Ascending aorta (tissue), 2 donors: Measurements from ENCODE around the gene ATP6V1G1. TPM values are rescaled to one million over a fixed set of nuclear protein-coding genes. Genes with fewer than 3 reads are reported as not detected.

Experiments
- DNase-seq, 2 donors: peaks; one replicate each; pipeline ENCODE4 v3.0.0-alpha.2; 2019; ENCODE audit warnings: low spot score in 2 of 2
- H3K27ac ChIP-seq, 2 donors: fragments of 200-600 bp; sonication (generic); one replicate each; pipeline ENCODE4 v1.5.1; 2016 to 2017; ENCODE audit warnings: mild to moderate bottlenecking in 1 of 2
- H3K27me3 ChIP-seq: fragments of 200-600 bp; sonication (generic); one replicate; pipeline ENCODE4 v1.5.1; 2017
- H3K36me3 ChIP-seq, 2 donors: fragments of 200-600 bp; sonication (generic); one replicate each; pipeline ENCODE4 v1.5.1; 2016
- H3K4me1 ChIP-seq, 2 donors: fragments of 200-600 bp; sonication (generic); one replicate each; pipeline ENCODE4 v1.5.1; 2016 to 2017; ENCODE audit warnings: mild to moderate bottlenecking in 1 of 2
- H3K4me3 ChIP-seq, 2 donors: fragments of 200-600 bp; sonication (generic); one replicate each; pipeline ENCODE4 v1.5.1; 2016 to 2017; ENCODE audit warnings: mild to moderate bottlenecking in 1 of 2
- H3K9me3 ChIP-seq, 2 donors: fragments of 200-600 bp; sonication (generic); one replicate each; pipeline ENCODE4 v1.5.1; 2016
- CTCF ChIP-seq, 3 experiments: fragments of 200-600 bp in 2 of 3; fragments of 450-650 bp in 1 of 3; sonication (generic) in 2 of 3; IDR thresholded peaks; one replicate each; pipeline ENCODE4 v1.5.1; 2016 to 2019; ENCODE audit warnings: antibody characterized with exemption in 3 of 3, mild to moderate bottlenecking in 1 of 3, moderate library complexity in 1 of 3
- intact Hi-C: fragments of 100-400 bp; cut with DNase I; formaldehyde crosslinking; loops from one replicate; pipeline ENCODE4 v1.15.1; 2023
- total RNA-seq: library from RNA; depleted of rRNA; stranded (reverse); fragments of >200 nt; gene quantifications from one replicate; pipeline ENCODE4 v1.1.0, GENCODE V29; 2016

Gene ATP6V1G1
- total RNA-seq, 1 donor from 2014 or later: 135 TPM

- no peaks in the 10 kb centered on the region for H3K9me3 ChIP-seq
- TF ChIP-seq CTCF (IDR thresholded peaks at IDR 0.05): no peak
- no peak for DNase-seq
- H3K4me1 ChIP-seq: no peaks in the 10 kb centered on the region
- H3K36me3 ChIP-seq: no peaks in the 10 kb centered on the region
- H3K27ac ChIP-seq: no peak overlapping the region
- intact Hi-C loops: no loop called here
- H3K4me3 ChIP-seq: no peak overlapping the region
- H3K27me3 ChIP-seq: no peaks in the 10 kb centered on the region
Observed at GRCh38 chr9:114549697-114550330, 37.8 kb upstream of the ATP6V1G1 start.

- H3K36me3 ChIP-seq: no peaks in the 10 kb centered on the region
Observed at GRCh38 chr9:114551750-114552685, 35.6 kb upstream of the ATP6V1G1 start.

GRCh38 chr9:114552706-114553105 is 34.9 kb upstream of the ATP6V1G1 start:
- Histone ChIP-seq H3K27ac (no peak overlapping the region), H3K4me3 (no peak overlapping the region), H3K27me3 (no peaks in the 10 kb centered on the region), H3K4me1 (no peaks in the 10 kb centered on the region), H3K36me3 (no peaks in the 10 kb centered on the region), H3K9me3 (no peaks in the 10 kb centered on the region)
- no peak for DNase-seq
- intact Hi-C loops: no loop called here
- no peak for TF ChIP-seq CTCF (IDR thresholded peaks at IDR 0.05)

More at GRCh38 chr9:114551750-114552685, 35.6 kb upstream of the ATP6V1G1 start:
- no peaks in the 10 kb centered on the region for H3K4me1 ChIP-seq
- DNase-seq: peak; percentile 44 to 74
- no peaks in the 10 kb centered on the region for H3K9me3 ChIP-seq
- H3K27me3 ChIP-seq: no peaks in the 10 kb centered on the region
- H3K4me3 ChIP-seq: no peak overlapping the region
- intact Hi-C loops: no loop called here
- no peak overlapping the region for H3K27ac ChIP-seq
- no peak for TF ChIP-seq CTCF (IDR thresholded peaks at IDR 0.05)

GRCh38 chr9:114553202-114553601 is 34.4 kb upstream of the ATP6V1G1 start:
- intact Hi-C loops: no loop called here
- Histone ChIP-seq H3K9me3 (no peaks in the 10 kb centered on the region), H3K27ac (no peak overlapping the region), H3K27me3 (no peaks in the 10 kb centered on the region), H3K4me1 (no peaks in the 10 kb centered on the region), H3K4me3 (no peak overlapping the region), H3K36me3 (no peaks in the 10 kb centered on the region)
- TF ChIP-seq CTCF (IDR thresholded peaks at IDR 0.05): no peak
- no peak for DNase-seq

GRCh38 chr9:114555696-114556095 is 31.9 kb upstream of the ATP6V1G1 start:
- intact Hi-C loops: no loop called here
- DNase-seq: no peak
- H3K9me3 ChIP-seq: no peaks in the 10 kb centered on the region
- H3K27me3 ChIP-seq: no peaks in the 10 kb centered on the region
- H3K4me3 ChIP-seq: no peak overlapping the region
- no peak overlapping the region for H3K27ac ChIP-seq
- H3K4me1 ChIP-seq: no peaks in the 10 kb centered on the region
- no peak for TF ChIP-seq CTCF (IDR thresholded peaks at IDR 0.05)
- H3K36me3 ChIP-seq: no peaks in the 10 kb centered on the region
